Keratinocyte (primary cell): Measurements from ENCODE around the gene MCM9. TPM values are rescaled to one million over a fixed set of nuclear protein-coding genes. Genes with fewer than 3 reads are reported as not detected.

ENCODE experiments used
- DNase-seq: peaks from one replicate; pipeline ENCODE4 v3.0.0-alpha.2; 2011; ENCODE audit warnings: low read depth, missing footprints, low spot score
- FAIRE-seq: peaks from 2 replicates; lab custom pipeline; 2011; peaks lifted over from hg19 to GRCh38; lab: Jason Lieb, UNC
- H2AFZ ChIP-seq: 2 replicates; pipeline ENCODE4 v1.6.0; 2012; ENCODE audit warnings: low read length, control low read depth, inconsistent platforms; ENCODE audit not compliant: control insufficient read depth
- H3K27ac ChIP-seq: 2 replicates; pipeline ENCODE4 v1.5.1; 2011; ENCODE audit warnings: low read length; ENCODE audit not compliant: control insufficient read depth, insufficient read depth
- H3K27me3 ChIP-seq: 3 replicates; pipeline ENCODE4 v1.6.0; 2011; ENCODE audit warnings: low read length; ENCODE audit not compliant: control insufficient read depth, insufficient read depth; ENCODE audit errors: extremely low read depth
- H3K36me3 ChIP-seq, 2 experiments: 2 replicates in 1 of 2; 3 replicates in 1 of 2; pipeline ENCODE4 v1.5.1; 2011; ENCODE audit warnings: low read length in 2 of 2, mild to moderate bottlenecking in 1 of 2; ENCODE audit not compliant: control insufficient read depth in 2 of 2, insufficient read depth in 2 of 2; ENCODE audit errors: extremely low read depth in 1 of 2
- H3K4me1 ChIP-seq: 3 replicates; pipeline ENCODE4 v1.5.1; 2011; ENCODE audit warnings: low read length; ENCODE audit not compliant: control insufficient read depth, insufficient read depth; ENCODE audit errors: extremely low read depth
- H3K4me2 ChIP-seq: 3 replicates; pipeline ENCODE4 v1.6.0; 2011; ENCODE audit warnings: low read depth, low read length; ENCODE audit not compliant: control insufficient read depth, insufficient read depth; ENCODE audit errors: extremely low read depth
- H3K4me3 ChIP-seq, 3 experiments: fragments of 200-600 bp in 1 of 3; sonication (generic) in 1 of 3; 2 replicates in 2 of 3; 3 replicates in 1 of 3; pipeline ENCODE4 v1.5.1; 2011 to 2016; ENCODE audit warnings: low read length in 3 of 3, mild to moderate bottlenecking in 3 of 3, control low read depth in 2 of 3, inconsistent platforms in 1 of 3, low read depth in 1 of 3, mixed read lengths in 1 of 3, mixed run types in 1 of 3, moderate library complexity in 1 of 3; ENCODE audit not compliant: control insufficient read depth in 2 of 3, insufficient read depth in 2 of 3; ENCODE audit errors: extremely low read depth in 1 of 3
- H3K79me2 ChIP-seq: 2 replicates; pipeline ENCODE4 v1.6.0; 2012; ENCODE audit warnings: low read length; ENCODE audit not compliant: control insufficient read depth, insufficient read depth
- H3K9ac ChIP-seq: 3 replicates; pipeline ENCODE4 v1.6.0; 2011; ENCODE audit warnings: low read length; ENCODE audit not compliant: control insufficient read depth, insufficient read depth; ENCODE audit errors: extremely low read depth
- H3K9me1 ChIP-seq: 3 replicates; pipeline ENCODE4 v1.6.0; 2011; ENCODE audit warnings: low read length; ENCODE audit not compliant: control insufficient read depth, insufficient read depth; ENCODE audit errors: extremely low read depth
- H3K9me3 ChIP-seq: 2 replicates; pipeline ENCODE4 v1.5.1; 2012; ENCODE audit warnings: low read depth, low read length; ENCODE audit not compliant: control insufficient read depth
- H4K20me1 ChIP-seq: 3 replicates; pipeline ENCODE4 v1.6.0; 2011; ENCODE audit warnings: low read length; ENCODE audit not compliant: control insufficient read depth, insufficient read depth; ENCODE audit errors: extremely low read depth
- CTCF ChIP-seq, 3 experiments: IDR thresholded peaks in 1 of 3; conservative IDR thresholded peaks in 1 of 3; optimal IDR thresholded peaks in 1 of 3; 2 replicates in 2 of 3; 3 replicates in 1 of 3; pipeline versions ENCODE3 to v1.5.1; 2011; ENCODE audit warnings: low read length in 3 of 3, mild to moderate bottlenecking in 3 of 3, moderate library complexity in 2 of 3, control low read depth in 1 of 3, inconsistent platforms in 1 of 3; ENCODE audit not compliant: insufficient read depth in 2 of 3; ENCODE audit errors: extremely low read depth in 1 of 3
- EZH2 ChIP-seq: IDR thresholded peaks from one replicate; pipeline ENCODE4 v1.6.1; 2012; ENCODE audit warnings: inconsistent platforms, mild to moderate bottlenecking, low read length, moderate library complexity
- dilution Hi-C: fragments of 300-500 bp; cut with MboI; formaldehyde crosslinking; loops from one replicate; pipeline ENCODE4 v1.7.0; 2020; ENCODE audit warnings: low sequenced_read_pairs; ENCODE audit not compliant: extremely low pct_ligation_motif_present
- polyA plus RNA-seq, 5 experiments: library from polyadenylated mRNA; depleted of rRNA in 3 of 5; stranded (reverse) in 3 of 5; stranded (forward) in 1 of 5; unstranded in 1 of 5; fragments of >200 nt; gene quantifications; 1 replicate in 1 of 5; 2 replicates in 3 of 5; 3 replicates in 1 of 5; pipeline versions ENCODE4 v1.2.1 to v1.2.3, GENCODE V29; 2011 to 2012; ENCODE audit warnings: missing spikeins in 2 of 5, low read depth in 1 of 5, low replicate concordance in 1 of 5

Gene MCM9
- polyA plus RNA-seq, 1 donor (not counting 4 experiments of a cell fraction or from before 2014, with no cell fraction given), result 3.1 TPM

GRCh38 chr6:118865100-118865391 is 69.9 kb downstream of the MCM9 start:
- Histone ChIP-seq H3K4me3 (no peak overlapping the region), H2AFZ (no peak overlapping the region), H3K27me3 (no peaks in the 10 kb centered on the region), H3K9ac (no peak overlapping the region), H3K9me1 (no peaks in the 10 kb centered on the region), H3K4me1 (peaks cover 6% of the 10 kb centered on the region), H3K79me2 (no peaks in the 10 kb centered on the region), H3K9me3 (no peaks in the 10 kb centered on the region), H3K36me3 (no peaks in the 10 kb centered on the region), H4K20me1 (no peaks in the 10 kb centered on the region), H3K27ac (no peak overlapping the region), H3K4me2 (no peak overlapping the region)
- dilution Hi-C loops, result no loop called here
- no peak for TF ChIP-seq CTCF (optimal IDR thresholded peaks at IDR 0.05 in 1 of 3, IDR thresholded peaks at IDR 0.05 in 1 of 3, conservative IDR thresholded peaks at IDR 0.05 in 1 of 3; ENCODE audit: extremely low read depth in 1 of 3, insufficient read depth in 2 of 3, low read length in 3 of 3)
- TF ChIP-seq EZH2, result no peak
- no peak for FAIRE-seq
- DNase-seq, result no peak

- peaks cover 1% of the 10 kb centered on the region for H3K4me1 ChIP-seq
- H3K4me2 ChIP-seq, result no peak overlapping the region
- no peak overlapping the region for H3K9ac ChIP-seq
- TF ChIP-seq CTCF (optimal IDR thresholded peaks at IDR 0.05 in 1 of 3, IDR thresholded peaks at IDR 0.05 in 1 of 3, conservative IDR thresholded peaks at IDR 0.05 in 1 of 3; ENCODE audit: extremely low read depth in 1 of 3, insufficient read depth in 2 of 3, low read length in 3 of 3) (no peak), EZH2 (no peak)
- H3K9me1 ChIP-seq, result no peaks in the 10 kb centered on the region
- FAIRE-seq (no peak), DNase-seq (no peak)
- H3K4me3 ChIP-seq, result no peak overlapping the region
- no peak overlapping the region for H2AFZ ChIP-seq
- no peaks in the 10 kb centered on the region for H3K9me3 ChIP-seq
- H3K79me2 ChIP-seq, result no peaks in the 10 kb centered on the region
- no peaks in the 10 kb centered on the region for H3K36me3 ChIP-seq
- H3K27me3 ChIP-seq, result no peaks in the 10 kb centered on the region
- dilution Hi-C loops, result no loop called here
- H3K27ac ChIP-seq, result no peak overlapping the region
- H4K20me1 ChIP-seq, result no peaks in the 10 kb centered on the region
Measured at GRCh38 chr6:118864341-118865099, 70.4 kb downstream of the MCM9 start.
